Measurements from ENCODE around the gene FAM222A. TPM values are rescaled to one million over a fixed set of nuclear protein-coding genes. Genes with fewer than 3 reads are reported as not detected.

The FAM222A gene
- total and polyA plus RNA-seq, 2 of the 8 experiments (the other 6 are each of a cell fraction or from before 2014, with no cell fraction given), result 0.94 to 1.1 TPM

DNA sequence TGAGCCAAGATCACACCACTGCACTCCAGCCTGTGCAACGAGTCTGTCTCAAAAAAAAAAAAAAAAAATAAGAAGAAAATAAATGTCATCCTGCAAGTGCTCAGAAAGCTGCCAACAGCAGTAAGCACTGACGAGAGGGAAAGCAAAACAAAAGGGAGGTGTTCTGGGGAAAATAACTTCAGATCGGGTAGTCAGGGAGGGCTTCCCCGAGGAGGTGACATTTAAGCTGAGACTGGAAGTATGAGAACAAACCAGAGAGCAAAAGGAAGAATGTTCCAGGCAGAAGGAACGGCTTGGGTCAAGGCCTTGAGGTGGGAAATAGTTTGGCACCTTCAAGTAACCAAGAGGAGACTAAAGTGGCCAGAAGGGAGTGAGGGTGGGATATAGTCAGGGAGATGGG is 4.7 kb upstream of the FAM222A start (continued):
- TF ChIP-seq, protein P1, sequence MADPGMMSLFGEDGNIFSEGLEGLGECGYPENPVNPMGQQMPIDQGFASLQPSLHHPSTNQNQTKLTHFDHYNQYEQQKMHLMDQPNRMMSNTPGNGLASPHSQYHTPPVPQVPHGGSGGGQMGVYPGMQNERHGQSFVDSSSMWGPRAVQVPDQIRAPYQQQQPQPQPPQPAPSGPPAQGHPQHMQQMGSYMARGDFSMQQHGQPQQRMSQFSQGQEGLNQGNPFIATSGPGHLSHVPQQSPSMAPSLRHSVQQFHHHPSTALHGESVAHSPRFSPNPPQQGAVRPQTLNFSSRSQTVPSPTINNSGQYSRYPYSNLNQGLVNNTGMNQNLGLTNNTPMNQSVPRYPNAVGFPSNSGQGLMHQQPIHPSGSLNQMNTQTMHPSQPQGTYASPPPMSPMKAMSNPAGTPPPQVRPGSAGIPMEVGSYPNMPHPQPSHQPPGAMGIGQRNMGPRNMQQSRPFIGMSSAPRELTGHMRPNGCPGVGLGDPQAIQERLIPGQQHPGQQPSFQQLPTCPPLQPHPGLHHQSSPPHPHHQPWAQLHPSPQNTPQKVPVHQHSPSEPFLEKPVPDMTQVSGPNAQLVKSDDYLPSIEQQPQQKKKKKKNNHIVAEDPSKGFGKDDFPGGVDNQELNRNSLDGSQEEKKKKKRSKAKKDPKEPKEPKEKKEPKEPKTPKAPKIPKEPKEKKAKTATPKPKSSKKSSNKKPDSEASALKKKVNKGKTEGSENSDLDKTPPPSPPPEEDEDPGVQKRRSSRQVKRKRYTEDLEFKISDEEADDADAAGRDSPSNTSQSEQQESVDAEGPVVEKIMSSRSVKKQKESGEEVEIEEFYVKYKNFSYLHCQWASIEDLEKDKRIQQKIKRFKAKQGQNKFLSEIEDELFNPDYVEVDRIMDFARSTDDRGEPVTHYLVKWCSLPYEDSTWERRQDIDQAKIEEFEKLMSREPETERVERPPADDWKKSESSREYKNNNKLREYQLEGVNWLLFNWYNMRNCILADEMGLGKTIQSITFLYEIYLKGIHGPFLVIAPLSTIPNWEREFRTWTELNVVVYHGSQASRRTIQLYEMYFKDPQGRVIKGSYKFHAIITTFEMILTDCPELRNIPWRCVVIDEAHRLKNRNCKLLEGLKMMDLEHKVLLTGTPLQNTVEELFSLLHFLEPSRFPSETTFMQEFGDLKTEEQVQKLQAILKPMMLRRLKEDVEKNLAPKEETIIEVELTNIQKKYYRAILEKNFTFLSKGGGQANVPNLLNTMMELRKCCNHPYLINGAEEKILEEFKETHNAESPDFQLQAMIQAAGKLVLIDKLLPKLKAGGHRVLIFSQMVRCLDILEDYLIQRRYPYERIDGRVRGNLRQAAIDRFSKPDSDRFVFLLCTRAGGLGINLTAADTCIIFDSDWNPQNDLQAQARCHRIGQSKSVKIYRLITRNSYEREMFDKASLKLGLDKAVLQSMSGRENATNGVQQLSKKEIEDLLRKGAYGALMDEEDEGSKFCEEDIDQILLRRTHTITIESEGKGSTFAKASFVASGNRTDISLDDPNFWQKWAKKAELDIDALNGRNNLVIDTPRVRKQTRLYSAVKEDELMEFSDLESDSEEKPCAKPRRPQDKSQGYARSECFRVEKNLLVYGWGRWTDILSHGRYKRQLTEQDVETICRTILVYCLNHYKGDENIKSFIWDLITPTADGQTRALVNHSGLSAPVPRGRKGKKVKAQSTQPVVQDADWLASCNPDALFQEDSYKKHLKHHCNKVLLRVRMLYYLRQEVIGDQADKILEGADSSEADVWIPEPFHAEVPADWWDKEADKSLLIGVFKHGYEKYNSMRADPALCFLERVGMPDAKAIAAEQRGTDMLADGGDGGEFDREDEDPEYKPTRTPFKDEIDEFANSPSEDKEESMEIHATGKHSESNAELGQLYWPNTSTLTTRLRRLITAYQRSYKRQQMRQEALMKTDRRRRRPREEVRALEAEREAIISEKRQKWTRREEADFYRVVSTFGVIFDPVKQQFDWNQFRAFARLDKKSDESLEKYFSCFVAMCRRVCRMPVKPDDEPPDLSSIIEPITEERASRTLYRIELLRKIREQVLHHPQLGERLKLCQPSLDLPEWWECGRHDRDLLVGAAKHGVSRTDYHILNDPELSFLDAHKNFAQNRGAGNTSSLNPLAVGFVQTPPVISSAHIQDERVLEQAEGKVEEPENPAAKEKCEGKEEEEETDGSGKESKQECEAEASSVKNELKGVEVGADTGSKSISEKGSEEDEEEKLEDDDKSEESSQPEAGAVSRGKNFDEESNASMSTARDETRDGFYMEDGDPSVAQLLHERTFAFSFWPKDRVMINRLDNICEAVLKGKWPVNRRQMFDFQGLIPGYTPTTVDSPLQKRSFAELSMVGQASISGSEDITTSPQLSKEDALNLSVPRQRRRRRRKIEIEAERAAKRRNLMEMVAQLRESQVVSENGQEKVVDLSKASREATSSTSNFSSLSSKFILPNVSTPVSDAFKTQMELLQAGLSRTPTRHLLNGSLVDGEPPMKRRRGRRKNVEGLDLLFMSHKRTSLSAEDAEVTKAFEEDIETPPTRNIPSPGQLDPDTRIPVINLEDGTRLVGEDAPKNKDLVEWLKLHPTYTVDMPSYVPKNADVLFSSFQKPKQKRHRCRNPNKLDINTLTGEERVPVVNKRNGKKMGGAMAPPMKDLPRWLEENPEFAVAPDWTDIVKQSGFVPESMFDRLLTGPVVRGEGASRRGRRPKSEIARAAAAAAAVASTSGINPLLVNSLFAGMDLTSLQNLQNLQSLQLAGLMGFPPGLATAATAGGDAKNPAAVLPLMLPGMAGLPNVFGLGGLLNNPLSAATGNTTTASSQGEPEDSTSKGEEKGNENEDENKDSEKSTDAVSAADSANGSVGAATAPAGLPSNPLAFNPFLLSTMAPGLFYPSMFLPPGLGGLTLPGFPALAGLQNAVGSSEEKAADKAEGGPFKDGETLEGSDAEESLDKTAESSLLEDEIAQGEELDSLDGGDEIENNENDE (IDR thresholded peaks at IDR 0.05; ENCODE audit: insufficient replicate concordance, low read length), result no peak
- TF ChIP-seq POU5F1 (IDR thresholded peaks at IDR 0.05; ENCODE audit: low read depth, low read length) (no peak), BRCA1 (IDR thresholded peaks at IDR 0.05; ENCODE audit: low read depth, low read length) (no peak), BCL11A (IDR thresholded peaks at IDR 0.05; ENCODE audit: low read depth in 2 of 2, low read length in 2 of 2) (no peak), SIX5 (IDR thresholded peaks at IDR 0.05; ENCODE audit: low read depth, low read length) (no peak)
